WTC11 (cell line): ENCODE results near the gene MGMT. TPM values are rescaled to one million over a fixed set of nuclear protein-coding genes. Genes with fewer than 3 reads are reported as not detected.

ENCODE experiments used
- ATAC-seq: fragments of 200-7000 bp; cut with Tn5 transposase; 2 replicates; pipeline ENCODE4 v1.10.0; 2021; ENCODE audit warnings: mild to moderate bottlenecking, moderate library complexity
- CTCF ChIA-PET: fragments of 300-600 bp; sonication (Branson Sonifier 250); formaldehyde crosslinking; loops from one replicate; lab custom pipeline; 2021; ENCODE audit warnings: antibody characterized with exemption; lab: Charles Lee
- POLR2A ChIA-PET: fragments of 350-600 bp; sonication (Branson Sonifier 250); formaldehyde crosslinking; loops from one replicate; lab custom pipeline; 2021; ENCODE audit warnings: antibody characterized with exemption; lab: Charles Lee
- DNase-seq: peaks from one replicate; pipeline ENCODE4 v3.0.0; 2021; ENCODE audit warnings: low spot score
- H3K27ac Mint-ChIP-seq: 2 replicates; pipeline ENCODE4 v1.8.0; 2021; ENCODE audit warnings: mixed read lengths
- H3K27me3 Mint-ChIP-seq: 2 replicates; pipeline ENCODE4 v1.8.0; 2021; ENCODE audit warnings: low read depth, mild to moderate bottlenecking, moderate library complexity, mixed read lengths
- H3K36me3 Mint-ChIP-seq: 2 replicates; pipeline ENCODE4 v1.8.0; 2021; ENCODE audit warnings: mixed read lengths
- H3K4me1 Mint-ChIP-seq: 2 replicates; pipeline ENCODE4 v1.8.0; 2022; ENCODE audit warnings: mixed read lengths
- H3K4me3 Mint-ChIP-seq: 2 replicates; pipeline ENCODE4 v1.8.0; 2021; ENCODE audit warnings: mild to moderate bottlenecking, moderate library complexity, mixed read lengths
- H3K9me3 Mint-ChIP-seq: 2 replicates; pipeline ENCODE4 v1.8.0; 2021; ENCODE audit warnings: mixed read lengths
- GABPB1 ChIP-seq: sonication (generic); formaldehyde crosslinking; IDR thresholded peaks from 2 replicates; pipeline ENCODE4 v1.8.1; 2023; ENCODE audit warnings: mild to moderate bottlenecking, missing genetic modification reagents
- GRHL2 ChIP-seq: fragments of 250-450 bp; sonication (Bioruptor Pico); IDR thresholded peaks from 2 replicates; pipeline ENCODE4 v1.8.0; 2022; ENCODE audit warnings: mild to moderate bottlenecking, moderate library complexity; ENCODE audit not compliant: insufficient replicate concordance, severe bottlenecking
- HMGA2 ChIP-seq: fragments of 250-450 bp; sonication (Bioruptor Pico); IDR thresholded peaks from 2 replicates; pipeline ENCODE4 v1.4.0; 2021; ENCODE audit warnings: mild to moderate bottlenecking, moderate library complexity
- PRDM15 ChIP-seq: sonication (generic); formaldehyde crosslinking; IDR thresholded peaks from 2 replicates; pipeline ENCODE4 v1.8.0; 2022; ENCODE audit warnings: missing genetic modification reagents
- PRRX2 ChIP-seq: fragments of 250-450 bp; sonication (Bioruptor Pico); IDR thresholded peaks from 2 replicates; pipeline ENCODE4 v1.8.0; 2021; ENCODE audit warnings: mild to moderate bottlenecking
- SP1 ChIP-seq: sonication (generic); formaldehyde crosslinking; conservative IDR thresholded peaks from 2 replicates; pipeline ENCODE4 v1.8.1; 2022; ENCODE audit warnings: missing genetic modification reagents
- USF2 ChIP-seq: sonication (generic); formaldehyde crosslinking; IDR thresholded peaks from 2 replicates; pipeline ENCODE4 v1.8.1; 2023; ENCODE audit warnings: mild to moderate bottlenecking, missing genetic modification reagents, moderate library complexity
- ZBTB43 ChIP-seq: sonication (generic); formaldehyde crosslinking; IDR thresholded peaks from 2 replicates; pipeline ENCODE4 v1.8.1; 2023; ENCODE audit warnings: mild to moderate bottlenecking, missing genetic modification reagents
- ZNF232 ChIP-seq: sonication (generic); formaldehyde crosslinking; IDR thresholded peaks from 2 replicates; pipeline ENCODE4 v1.8.0; 2022; ENCODE audit warnings: mild to moderate bottlenecking, missing genetic modification reagents
- ZNF423 ChIP-seq: fragments of 250-450 bp; sonication (Bioruptor Pico); IDR thresholded peaks from 2 replicates; pipeline ENCODE4 v2.1.2; 2022; ENCODE audit warnings: mild to moderate bottlenecking, moderate library complexity
- total RNA-seq: library from RNA; stranded (reverse); gene quantifications from 3 replicates; pipeline ENCODE4 v1.2.3, GENCODE V29; 2021
- TF ChIP-seq, protein P1 (sequence below): sonication (generic); formaldehyde crosslinking; IDR thresholded peaks from 2 replicates; pipeline ENCODE4 v1.8.1; 2022; ENCODE audit warnings: mild to moderate bottlenecking, moderate library complexity, missing genetic modification reagents
- TF ChIP-seq, protein P2 (sequence below): sonication (generic); formaldehyde crosslinking; IDR thresholded peaks from 2 replicates; pipeline ENCODE4 v1.8.1; 2023; ENCODE audit warnings: mild to moderate bottlenecking, missing genetic modification reagents, moderate library complexity

Gene MGMT
- total RNA-seq, 1 experiment from 2014 or later: 11.8 TPM

DNA sequence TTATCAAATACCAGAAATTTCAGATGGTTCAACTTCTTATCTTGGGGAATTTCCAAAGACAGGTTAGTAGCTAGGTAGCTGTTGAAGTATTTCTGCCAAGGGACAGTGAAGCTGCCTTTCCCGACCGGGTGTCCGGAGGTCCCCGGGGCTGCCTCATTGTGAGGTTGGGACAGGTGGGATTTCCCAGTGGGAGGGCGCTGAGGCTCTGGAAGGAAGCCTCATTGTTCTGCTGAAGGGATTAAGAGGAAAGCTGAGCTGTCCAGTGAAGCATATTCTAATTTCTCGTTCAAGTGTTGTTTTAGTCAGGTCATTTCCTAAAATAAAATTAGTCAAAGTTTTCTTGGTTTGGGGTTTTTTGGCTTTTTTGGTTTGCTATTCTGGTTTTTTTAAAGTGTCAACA is 244.2 kb downstream of the MGMT start:
- Mint-ChIP-seq H3K36me3 (no peaks in the 10 kb centered on the region), H3K9me3 (no peaks in the 10 kb centered on the region), H3K27ac (peak overlapping the region; percentile 84), H3K4me3 (no peak overlapping the region), H3K27me3 (no peaks in the 10 kb centered on the region), H3K4me1 (peaks cover 56% of the 10 kb centered on the region)
- ChIA-PET POLR2A (interaction anchor here (0.6 to 0.7 kb wide), 2 partner anchors 9 to 234 kb away, joined by 3 to 4 read pairs; no protein-coding TSS in a partner anchor), CTCF (interaction anchor here (1.0 to 2.2 kb wide), 3 partner anchors 53 to 1499 kb away, joined by 3 to 14 read pairs (median 3); no protein-coding TSS in a partner anchor)
- peak; percentile 56 for ATAC-seq
- TF ChIP-seq USF2 (CRISPR knock-in tag) (no peak), ZNF423 (peak; percentile 99)
- DNase-seq: peak; percentile 68

- Mint-ChIP-seq H3K36me3 (no peaks in the 10 kb centered on the region), H3K4me3 (no peak overlapping the region), H3K27me3 (no peaks in the 10 kb centered on the region), H3K27ac (peak overlapping the region; percentile 54; the same call in 1 of the 2 replicates), H3K4me1 (peaks cover 59% of the 10 kb centered on the region), H3K9me3 (no peaks in the 10 kb centered on the region)
- no peak for DNase-seq
- TF ChIP-seq ZNF232 (CRISPR knock-in tag): no peak
- TF ChIP-seq SP1 (CRISPR knock-in tag): no peak
- TF ChIP-seq PRRX2 (CRISPR knock-in tag): no peak
- TF ChIP-seq, protein P1, sequence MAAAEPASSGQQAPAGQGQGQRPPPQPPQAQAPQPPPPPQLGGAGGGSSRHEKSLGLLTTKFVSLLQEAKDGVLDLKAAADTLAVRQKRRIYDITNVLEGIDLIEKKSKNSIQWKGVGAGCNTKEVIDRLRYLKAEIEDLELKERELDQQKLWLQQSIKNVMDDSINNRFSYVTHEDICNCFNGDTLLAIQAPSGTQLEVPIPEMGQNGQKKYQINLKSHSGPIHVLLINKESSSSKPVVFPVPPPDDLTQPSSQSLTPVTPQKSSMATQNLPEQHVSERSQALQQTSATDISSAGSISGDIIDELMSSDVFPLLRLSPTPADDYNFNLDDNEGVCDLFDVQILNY: no peak
- TF ChIP-seq ZBTB43 (CRISPR knock-in tag): no peak
- no peak for TF ChIP-seq GABPB1 (CRISPR knock-in tag)
- ChIA-PET CTCF (interaction anchor here (1.5 to 2.2 kb wide), 2 partner anchors 53 to 1500 kb away, joined by 3 to 14 read pairs; no protein-coding TSS in a partner anchor), POLR2A (interaction anchor here (0.7 kb wide), 1 partner anchor 8 kb away, joined by 3 read pairs; no protein-coding TSS in a partner anchor)
- no peak for ATAC-seq
Measured at GRCh38 chr10:129712000-129712399, 245.0 kb downstream of the MGMT start.

GRCh38 chr10:129713659-129714265 is 246.7 kb downstream of the MGMT start:
- Mint-ChIP-seq H3K4me3 (no peak overlapping the region), H3K36me3 (no peaks in the 10 kb centered on the region), H3K4me1 (peaks cover 56% of the 10 kb centered on the region), H3K27ac (no peak overlapping the region), H3K27me3 (no peaks in the 10 kb centered on the region), H3K9me3 (no peaks in the 10 kb centered on the region)
- ATAC-seq: no peak
- DNase-seq: no peak
- POLR2A ChIA-PET: no interaction called here
- CTCF ChIA-PET: interaction anchor here (0.7 kb wide), 1 partner anchor 19 kb away, joined by 3 read pairs; no protein-coding TSS in a partner anchor
- TF ChIP-seq, protein P2, sequence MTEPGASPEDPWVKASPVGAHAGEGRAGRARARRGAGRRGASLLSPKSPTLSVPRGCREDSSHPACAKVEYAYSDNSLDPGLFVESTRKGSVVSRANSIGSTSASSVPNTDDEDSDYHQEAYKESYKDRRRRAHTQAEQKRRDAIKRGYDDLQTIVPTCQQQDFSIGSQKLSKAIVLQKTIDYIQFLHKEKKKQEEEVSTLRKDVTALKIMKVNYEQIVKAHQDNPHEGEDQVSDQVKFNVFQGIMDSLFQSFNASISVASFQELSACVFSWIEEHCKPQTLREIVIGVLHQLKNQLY: no peak
- no peak for TF ChIP-seq GRHL2 (CRISPR knock-in tag)
- no peak for TF ChIP-seq PRDM15
- TF ChIP-seq HMGA2: no peak
